ENCODE data around the gene PSMD11.

PSMD11 gene

GRCh38 chr17:32497431-32498205 lies 53.3 kb downstream of the PSMD11 start:
- H3K4me3 Mint-ChIP-seq = no peak overlapping the region
- H3K4me1 Mint-ChIP-seq (ENCODE audit: low read depth in 2 of 2) = peaks cover 21% of the 10 kb centered on the region in 2 donors
- DNase-seq = no peak
- no peaks in the 10 kb centered on the region for H3K27me3 Mint-ChIP-seq
- peak overlapping the region in 1 of 2 donors; percentile 8 for H3K27ac Mint-ChIP-seq
- no peak for ATAC-seq (replicated peaks)
- no peaks in the 10 kb centered on the region for H3K36me3 Mint-ChIP-seq (ENCODE audit: insufficient read depth)
- H3K9me3 Mint-ChIP-seq = no peaks in the 10 kb centered on the region

GRCh38 chr17:32498391-32498790 lies 54.1 kb downstream of the PSMD11 start:
- no peak overlapping the region for H3K4me3 Mint-ChIP-seq

GRCh38 chr17:32502013-32502412 lies 57.7 kb downstream of the PSMD11 start:
- ATAC-seq (replicated peaks) = no peak
- H3K4me3 Mint-ChIP-seq = peak overlapping the region; percentile 24 to 69
- peak overlapping the region; percentile 71 to 80 for H3K27ac Mint-ChIP-seq
- no peaks in the 10 kb centered on the region for H3K9me3 Mint-ChIP-seq
- peaks cover 41 to 53% of the 10 kb centered on the region in 2 donors for H3K4me1 Mint-ChIP-seq (ENCODE audit: low read depth in 2 of 2)
- H3K36me3 Mint-ChIP-seq (ENCODE audit: insufficient read depth) = peaks cover 7% of the 10 kb centered on the region
- no peak for DNase-seq
- H3K27me3 Mint-ChIP-seq = no peaks in the 10 kb centered on the region

More at GRCh38 chr17:32498391-32498790, 54.1 kb downstream of the PSMD11 start:
- Mint-ChIP-seq H3K27me3 (no peaks in the 10 kb centered on the region), H3K4me1 (ENCODE audit: low read depth in 2 of 2) (peaks cover 22 to 23% of the 10 kb centered on the region in 2 donors), H3K9me3 (no peaks in the 10 kb centered on the region), H3K36me3 (ENCODE audit: insufficient read depth) (peaks cover 3% of the 10 kb centered on the region), H3K27ac (peak overlapping the region in 1 of 2 donors; percentile 8)
- ATAC-seq (replicated peaks) (no peak), DNase-seq (no peak)

GRCh38 chr17:32502710-32503109 lies 58.4 kb downstream of the PSMD11 start:
- no peak for DNase-seq
- peaks cover 7% of the 10 kb centered on the region for H3K36me3 Mint-ChIP-seq (ENCODE audit: insufficient read depth)
- ATAC-seq (replicated peaks) = no peak
- H3K27me3 Mint-ChIP-seq = no peaks in the 10 kb centered on the region
- H3K27ac Mint-ChIP-seq = peak overlapping the region; percentile 92 to 96
- H3K4me1 Mint-ChIP-seq (ENCODE audit: low read depth in 2 of 2) = peaks cover 41 to 57% of the 10 kb centered on the region in 2 donors
- peak overlapping the region; percentile 69 to 71 for H3K4me3 Mint-ChIP-seq
- no peaks in the 10 kb centered on the region for H3K9me3 Mint-ChIP-seq

- peak overlapping the region; percentile 69 to 71 for H3K4me3 Mint-ChIP-seq
- no peaks in the 10 kb centered on the region for H3K9me3 Mint-ChIP-seq
- peak; percentile 33 to 46 (median 38) for DNase-seq
- H3K36me3 Mint-ChIP-seq (ENCODE audit: insufficient read depth) = peaks cover 7% of the 10 kb centered on the region
- H3K4me1 Mint-ChIP-seq (ENCODE audit: low read depth in 2 of 2) = peaks cover 39 to 57% of the 10 kb centered on the region in 2 donors
- H3K27ac Mint-ChIP-seq = peak overlapping the region; percentile 92 to 96
- ATAC-seq (replicated peaks) = peak; percentile 92
- no peaks in the 10 kb centered on the region for H3K27me3 Mint-ChIP-seq
Measured at GRCh38 chr17:32503251-32504165, 59.2 kb downstream of the PSMD11 start.

GRCh38 chr17:32504166-32504990 lies 60.1 kb downstream of the PSMD11 start:
- H3K27me3 Mint-ChIP-seq = no peaks in the 10 kb centered on the region
- peak overlapping the region; percentile 69 to 71 for H3K4me3 Mint-ChIP-seq
- H3K9me3 Mint-ChIP-seq = no peaks in the 10 kb centered on the region
- DNase-seq (no peak), ATAC-seq (replicated peaks) (no peak)
- peak overlapping the region; percentile 92 to 96 for H3K27ac Mint-ChIP-seq
- peaks cover 39 to 57% of the 10 kb centered on the region in 2 donors for H3K4me1 Mint-ChIP-seq (ENCODE audit: low read depth in 2 of 2)
- peaks cover 7% of the 10 kb centered on the region for H3K36me3 Mint-ChIP-seq (ENCODE audit: insufficient read depth)

- Mint-ChIP-seq H3K9me3 (no peaks in the 10 kb centered on the region), H3K27ac (peak overlapping the region in 1 of 2 donors; percentile 92), H3K4me1 (ENCODE audit: low read depth in 2 of 2) (peaks cover 16 to 44% of the 10 kb centered on the region in 2 donors), H3K36me3 (ENCODE audit: insufficient read depth) (peaks cover 6% of the 10 kb centered on the region), H3K27me3 (no peaks in the 10 kb centered on the region), H3K4me3 (no peak overlapping the region)
- ATAC-seq (replicated peaks) (no peak), DNase-seq (no peak)
Measured at GRCh38 chr17:32508926-32509325, 64.6 kb downstream of the PSMD11 start.

- H3K36me3 Mint-ChIP-seq (ENCODE audit: insufficient read depth) = peaks cover 2% of the 10 kb centered on the region
- H3K4me1 Mint-ChIP-seq (ENCODE audit: low read depth in 2 of 2) = peaks cover 2 to 28% of the 10 kb centered on the region in 2 donors
- H3K4me3 Mint-ChIP-seq = no peak overlapping the region
- DNase-seq (no peak), ATAC-seq (replicated peaks) (no peak)
- no peaks in the 10 kb centered on the region for H3K9me3 Mint-ChIP-seq
- H3K27me3 Mint-ChIP-seq = no peaks in the 10 kb centered on the region
- H3K27ac Mint-ChIP-seq = peak overlapping the region in 1 of 2 donors; percentile 77
Measured at GRCh38 chr17:32510466-32510865, 66.2 kb downstream of the PSMD11 start.

GRCh38 chr17:32512328-32512727 lies 68.0 kb downstream of the PSMD11 start:
- Mint-ChIP-seq H3K9me3 (no peaks in the 10 kb centered on the region), H3K36me3 (ENCODE audit: insufficient read depth) (peaks cover 2% of the 10 kb centered on the region), H3K4me1 (ENCODE audit: low read depth in 2 of 2) (peaks cover 7 to 26% of the 10 kb centered on the region in 2 donors), H3K4me3 (no peak overlapping the region), H3K27ac (peak overlapping the region in 1 of 2 donors; percentile 77), H3K27me3 (no peaks in the 10 kb centered on the region)
- ATAC-seq (replicated peaks) = no peak
- no peak for DNase-seq

GRCh38 chr17:32513579-32513978 lies 69.3 kb downstream of the PSMD11 start:
- Mint-ChIP-seq H3K4me1 (ENCODE audit: low read depth in 2 of 2) (peaks cover 15 to 36% of the 10 kb centered on the region in 2 donors), H3K9me3 (no peaks in the 10 kb centered on the region), H3K27ac (no peak overlapping the region), H3K27me3 (no peaks in the 10 kb centered on the region), H3K36me3 (ENCODE audit: insufficient read depth) (peaks cover 2% of the 10 kb centered on the region), H3K4me3 (no peak overlapping the region)
- DNase-seq (no peak), ATAC-seq (replicated peaks) (no peak)

GRCh38 chr17:32514606-32515005 lies 70.3 kb downstream of the PSMD11 start:
- Mint-ChIP-seq H3K9me3 (no peaks in the 10 kb centered on the region), H3K27ac (no peak overlapping the region), H3K4me3 (no peak overlapping the region), H3K4me1 (ENCODE audit: low read depth in 2 of 2) (peaks cover 20 to 42% of the 10 kb centered on the region in 2 donors), H3K36me3 (ENCODE audit: insufficient read depth) (peaks cover 2% of the 10 kb centered on the region), H3K27me3 (no peaks in the 10 kb centered on the region)
- ATAC-seq (replicated peaks) (no peak), DNase-seq (no peak)

- no peaks in the 10 kb centered on the region for H3K9me3 Mint-ChIP-seq
- H3K36me3 Mint-ChIP-seq (ENCODE audit: insufficient read depth) = no peaks in the 10 kb centered on the region
- no peaks in the 10 kb centered on the region for H3K27me3 Mint-ChIP-seq
- ATAC-seq (replicated peaks) (no peak), DNase-seq (no peak)
- no peak overlapping the region for H3K27ac Mint-ChIP-seq
- peaks cover 32 to 47% of the 10 kb centered on the region in 2 donors for H3K4me1 Mint-ChIP-seq (ENCODE audit: low read depth in 2 of 2)
- H3K4me3 Mint-ChIP-seq = no peak overlapping the region
Measured at GRCh38 chr17:32515677-32516383, 71.5 kb downstream of the PSMD11 start.
